Measurements from ENCODE around the gene PACRG. TPM values are rescaled to one million over a fixed set of nuclear protein-coding genes. Genes with fewer than 3 reads are reported as not detected.

PACRG gene
- total and polyA plus RNA-seq, 10 of the 15 experiments (the other 5 are each of a cell fraction or from before 2014, with no cell fraction given) = not detected

GRCh38 chr6:163122365-163122764, 394.6 kb downstream of the PACRG start:
- no peak for DNase-seq (ENCODE audit: low read depth, low spot score)
- no peak for ATAC-seq
- FAIRE-seq = no peak
- Histone ChIP-seq H4K20me1 (ENCODE audit: control insufficient read depth, insufficient read depth) (no peaks in the 10 kb centered on the region), H3K79me2 (ENCODE audit: control insufficient read depth, insufficient read depth, low read length) (no peaks in the 10 kb centered on the region), H3K36me3 (ENCODE audit: control insufficient read depth in 2 of 2, insufficient read depth in 2 of 2, low read length in 1 of 2) (no peaks in the 10 kb centered on the region), H3K27me3 (replicated peaks in 1 of 2; ENCODE audit: control insufficient read depth in 2 of 2, insufficient read depth in 2 of 2, low read length in 1 of 2) (no peaks in the 10 kb centered on the region), H3K27ac (ENCODE audit: control insufficient read depth, insufficient read depth) (no peak overlapping the region), H3K4me3 (no peak overlapping the region), H2AFZ (ENCODE audit: control insufficient read depth, low read depth, low read length) (no peak overlapping the region), H3K9ac (ENCODE audit: control insufficient read depth, insufficient read depth, low read length) (no peak overlapping the region), H3K4me2 (ENCODE audit: control insufficient read depth, insufficient read depth) (no peak overlapping the region), H3K4me1 (ENCODE audit: control insufficient read depth, insufficient read depth, low read length) (no peaks in the 10 kb centered on the region), H3K9me3 (replicated peaks; ENCODE audit: control insufficient read depth, insufficient read depth, low read length) (no peaks in the 10 kb centered on the region)
- BruUV-seq (replicated peaks) = no TSS peak
- CTCF ChIA-PET = interaction anchor here (0.7 kb wide), 1 partner anchor 465 kb away, joined by 3 read pairs; no protein-coding TSS in a partner anchor
- SMC1A ChIA-PET (ENCODE audit: uncharacterized antibody, unreplicated experiment) = no interaction called here
- intact Hi-C loops (cut with micrococcal nuclease; ENCODE audit: unreplicated experiment) = no loop called here
- RAD21 ChIA-PET (ENCODE audit: unreplicated experiment) = no interaction called here
- POLR2A ChIA-PET = no interaction called here
- TF ChIP-seq NR2C1 (IDR thresholded peaks at IDR 0.05) = no peak
- TF ChIP-seq E2F8 (IDR thresholded peaks at IDR 0.05; ENCODE audit: low read depth, partially characterized antibody) = no peak
- TF ChIP-seq TCF7 (IDR thresholded peaks at IDR 0.05; ENCODE audit: borderline replicate concordance) = no peak
- TF ChIP-seq IRF3 (IDR thresholded peaks at IDR 0.05) = no peak
- no peak for TF ChIP-seq SIX5 (IDR thresholded peaks at IDR 0.05; ENCODE audit: low read depth, low read length, severe bottlenecking)
- no peak for TF ChIP-seq POLR2AphosphoS5 (IDR thresholded peaks at IDR 0.05; ENCODE audit: low read length)
- TF ChIP-seq CEBPB (IDR thresholded peaks at IDR 0.05; ENCODE audit: borderline replicate concordance in 1 of 2, low read depth in 2 of 2, low read length in 2 of 2) = no peak
- no peak for TF ChIP-seq TCF3 (IDR thresholded peaks at IDR 0.05; ENCODE audit: borderline replicate concordance, insufficient read depth, low read depth, low read length)
- TF ChIP-seq KLF5 (IDR thresholded peaks at IDR 0.05; ENCODE audit: partially characterized antibody) = no peak
- WGBS (ENCODE audit: insufficient coverage, insufficient replicate concordance, low lambda C conversion rate, missing lambda C conversion rate) = 65% methylated on average over 12 of the region's 12 CpGs
- in situ Hi-C loops (cut with MboI) = no loop called here
